ENCODE results near the gene PLCB4.

The PLCB4 gene

DNA sequence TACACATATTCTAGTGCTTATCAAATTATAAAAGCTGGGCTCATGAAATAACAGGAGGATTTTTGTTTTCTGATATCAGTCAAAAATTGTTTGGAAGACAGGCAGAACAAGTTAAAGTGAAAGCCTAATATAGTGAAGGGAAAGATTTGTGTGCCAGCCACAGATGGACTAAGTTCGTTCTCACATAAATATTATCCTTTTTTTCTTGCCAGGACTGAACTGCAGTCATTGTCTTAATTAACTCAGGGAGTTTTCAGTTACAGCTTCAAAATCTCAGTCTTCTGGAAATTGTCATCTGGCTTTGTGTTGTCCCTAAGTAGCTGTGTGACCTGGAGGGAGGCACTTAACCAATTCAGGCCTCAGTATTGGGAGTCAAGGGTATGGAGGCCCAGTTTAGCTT is 40.7 kb downstream of the PLCB4 start:
- DNase-seq, result no peak

GRCh38 chr20:9110365-9110764 is 41.5 kb downstream of the PLCB4 start:
- DNase-seq, result no peak

DNA sequence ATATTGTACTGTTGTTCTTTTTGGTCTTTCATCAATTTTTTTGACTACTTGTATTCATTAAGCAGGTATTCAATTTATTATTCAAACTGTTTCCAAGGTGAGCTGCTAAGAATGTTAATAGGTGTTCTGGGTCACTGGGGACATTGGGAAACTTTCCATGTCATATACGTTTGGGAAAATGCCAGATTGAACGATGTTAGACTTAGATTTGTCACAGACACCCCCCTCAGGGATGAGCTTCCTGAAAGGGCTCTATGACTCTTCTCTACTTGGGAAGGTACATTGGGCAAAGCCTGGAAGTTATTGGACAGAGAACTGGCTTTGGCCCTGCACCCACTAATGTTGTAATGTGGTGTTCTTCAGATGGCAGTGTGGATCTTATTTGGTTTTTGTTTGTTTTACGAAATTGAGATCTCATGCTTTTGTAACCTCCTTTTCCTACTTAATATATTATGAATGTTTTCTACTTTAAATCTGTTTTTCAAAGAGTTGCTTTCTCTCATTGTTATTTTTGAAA is 42.1 kb downstream of the PLCB4 start:
- no peak for DNase-seq

DNA sequence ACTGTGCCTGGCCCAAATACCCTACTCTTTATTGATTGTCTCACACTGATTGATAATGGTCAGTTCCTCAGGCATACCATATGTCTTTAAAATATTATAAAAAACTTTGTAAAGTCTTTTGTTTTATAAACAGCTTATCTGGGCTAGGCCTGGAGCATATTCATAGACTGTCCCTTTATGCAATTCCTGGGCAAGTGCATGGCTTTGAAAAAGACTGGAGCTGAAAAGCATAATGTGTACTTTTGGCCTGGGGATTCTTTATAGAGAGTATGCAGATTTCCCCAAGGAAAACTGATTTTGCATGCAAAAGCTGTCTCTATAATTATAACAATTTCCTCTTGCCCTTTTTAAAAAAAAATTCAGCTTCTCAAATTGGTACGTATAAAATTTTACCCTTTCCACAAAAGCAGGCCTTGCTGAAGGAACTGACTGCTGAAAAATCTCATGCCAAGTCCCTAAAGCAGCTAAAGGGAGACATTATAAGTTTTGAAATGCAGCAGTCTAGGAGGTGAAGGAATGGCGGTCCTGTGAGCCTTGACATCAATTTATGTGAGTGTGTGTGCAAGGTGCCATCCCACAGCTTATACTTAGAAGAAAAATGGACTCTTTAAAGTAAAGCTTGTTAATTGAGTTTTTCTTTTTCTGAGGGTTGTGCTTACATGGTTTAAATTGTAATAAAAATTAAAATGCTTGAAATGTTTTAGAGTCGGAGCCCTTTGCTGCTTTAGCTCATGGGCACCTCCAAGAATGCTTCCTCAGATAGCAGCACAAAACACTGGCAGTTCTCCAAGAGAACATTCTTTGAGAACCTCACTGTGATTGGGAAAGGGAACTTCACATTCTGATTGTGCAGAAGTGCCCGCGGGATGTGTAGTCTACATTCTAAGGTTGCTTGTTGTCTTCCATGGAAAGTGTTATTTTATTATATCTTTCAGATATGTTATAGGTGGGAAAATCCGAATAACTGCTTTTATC is 43.9 kb downstream of the PLCB4 start:
- no peak for DNase-seq

DNA sequence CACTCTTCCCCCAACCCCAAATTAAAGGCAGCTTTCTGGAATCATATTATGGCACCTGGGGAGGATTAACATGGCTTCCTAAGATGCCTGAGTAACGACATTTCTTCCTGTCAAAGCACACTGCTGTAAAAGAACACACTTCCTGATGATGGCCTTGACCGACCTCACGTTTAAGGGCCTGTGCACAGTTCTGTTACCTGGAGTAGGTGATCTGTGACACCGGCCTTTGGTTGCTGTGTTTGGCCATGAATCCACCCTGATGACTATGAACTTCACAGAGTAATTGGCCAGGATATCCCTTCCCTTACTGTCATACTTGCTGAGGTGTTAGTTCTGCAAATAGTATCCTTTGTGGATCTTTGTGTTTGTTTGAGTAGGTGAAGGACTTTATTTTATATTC is 45.8 kb downstream of the PLCB4 start:
- no peak for DNase-seq

- DNase-seq, result no peak
Observed at GRCh38 chr20:9117548-9117947, 48.7 kb downstream of the PLCB4 start.

GRCh38 chr20:9119776-9120175 is 50.9 kb downstream of the PLCB4 start:
- no peak for DNase-seq

GRCh38 chr20:9121211-9121610 is 52.3 kb downstream of the PLCB4 start:
- DNase-seq, result no peak

DNA sequence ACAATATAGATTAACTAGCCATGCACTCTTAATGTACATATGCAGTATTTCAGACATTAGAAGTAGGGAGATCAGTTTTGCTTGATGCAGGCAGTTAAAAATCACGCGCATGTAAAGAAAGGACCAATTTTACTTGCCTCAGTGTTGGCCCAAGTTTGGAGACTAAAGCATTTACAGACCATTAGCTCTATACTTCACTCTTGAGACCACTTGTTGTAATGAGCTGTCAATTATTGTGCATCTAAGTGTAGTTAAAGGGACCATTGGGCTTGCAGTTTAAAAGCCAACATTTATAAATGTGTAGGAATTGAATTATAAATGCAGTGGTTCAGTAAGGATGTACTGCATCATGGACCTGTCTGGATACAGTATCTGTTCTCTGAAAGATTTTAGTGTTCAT is 53.7 kb downstream of the PLCB4 start:
- DNase-seq, result no peak

GRCh38 chr20:9126527-9126926 is 57.6 kb downstream of the PLCB4 start:
- DNase-seq, result no peak

DNA sequence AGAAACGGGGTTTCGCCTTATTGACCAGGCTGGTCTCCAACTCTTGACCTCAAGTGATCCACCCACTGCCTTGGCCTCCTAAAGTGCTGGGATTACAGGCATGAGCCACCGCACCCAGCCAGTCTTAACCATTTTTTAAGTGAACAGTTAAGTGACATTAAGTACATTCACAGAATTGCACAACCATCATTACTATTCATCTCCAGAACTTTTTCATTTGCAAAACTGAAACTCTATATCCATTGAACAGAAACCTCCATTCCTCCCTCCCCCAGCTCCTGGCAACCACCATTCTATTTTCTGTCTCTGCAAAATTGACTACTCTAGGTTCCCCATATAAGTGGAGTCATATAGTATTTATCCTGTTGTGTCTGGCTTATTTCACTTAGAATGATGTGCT is 59.7 kb downstream of the PLCB4 start:
- DNase-seq, result no peak

DNA sequence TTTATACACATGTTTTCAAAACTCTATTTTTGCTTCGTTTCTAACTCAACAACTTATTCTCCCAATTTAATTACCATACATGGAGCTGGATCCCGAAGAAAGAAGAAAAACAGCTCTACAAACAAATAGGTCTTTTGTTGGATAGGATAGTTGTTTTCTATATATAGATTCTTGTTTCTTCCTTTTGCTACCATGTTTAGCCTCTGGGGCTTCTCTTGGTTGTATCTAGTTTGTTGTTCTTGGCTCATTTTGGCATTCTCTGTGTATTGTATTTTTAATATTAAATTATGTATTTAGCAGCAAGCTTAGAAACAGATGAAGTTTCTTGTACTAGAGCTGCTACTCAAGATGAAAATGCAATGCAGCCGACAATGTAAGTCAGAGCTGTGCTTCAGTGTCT is 60.9 kb downstream of the PLCB4 start:
- no peak for DNase-seq

- DNase-seq, result no peak
Observed at GRCh38 chr20:9130521-9130920, 61.6 kb downstream of the PLCB4 start.

GRCh38 chr20:9131841-9132240 is 63.0 kb downstream of the PLCB4 start:
- no peak for DNase-seq

- DNase-seq, result no peak
Observed at GRCh38 chr20:9134346-9134745, 65.5 kb downstream of the PLCB4 start.

- no peak for DNase-seq
Observed at GRCh38 chr20:9136114-9136513, 67.2 kb downstream of the PLCB4 start.

- DNase-seq, result no peak
Observed at GRCh38 chr20:9137001-9137400, 68.1 kb downstream of the PLCB4 start.

GRCh38 chr20:9139106-9139833 is 70.4 kb downstream of the PLCB4 start:
- DNase-seq, result no peak

DNA sequence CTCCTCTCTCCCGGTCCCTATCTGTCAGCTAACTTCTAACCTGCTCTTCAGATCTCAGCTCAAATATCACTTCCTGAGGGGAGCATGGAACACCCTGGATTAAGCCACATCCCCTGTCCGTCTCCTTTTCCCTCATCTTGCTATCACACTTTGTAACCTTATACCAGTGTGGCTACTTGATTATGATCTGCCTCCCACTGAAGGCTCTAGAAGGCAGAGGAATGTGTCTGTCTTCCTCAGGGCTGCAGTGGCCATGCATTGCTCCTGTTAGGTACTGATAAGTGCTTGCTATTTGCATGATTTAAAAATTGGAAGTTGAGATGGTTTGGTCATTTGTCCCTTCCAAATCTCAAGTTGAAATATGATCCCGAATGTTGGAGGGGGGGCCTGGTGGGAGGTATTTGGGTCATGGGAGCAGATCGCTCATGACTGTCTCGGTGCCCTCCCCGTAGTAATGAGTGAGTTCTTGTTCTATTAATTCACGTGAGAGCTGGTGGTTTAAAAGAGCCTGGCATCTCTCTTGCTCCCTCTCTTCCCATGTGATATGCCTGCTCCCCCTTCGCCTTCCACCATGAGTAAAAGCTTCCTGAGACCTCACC is 71.4 kb downstream of the PLCB4 start:
- DNase-seq, result no peak

- DNase-seq, result no peak
Observed at GRCh38 chr20:9141070-9141469, 72.2 kb downstream of the PLCB4 start.

- DNase-seq, result no peak
Observed at GRCh38 chr20:9141921-9142320, 73.0 kb downstream of the PLCB4 start.

- DNase-seq, result no peak
Observed at GRCh38 chr20:9142809-9143208, 73.9 kb downstream of the PLCB4 start.

- DNase-seq, result no peak
Observed at GRCh38 chr20:9143926-9144325, 75.0 kb downstream of the PLCB4 start.

GRCh38 chr20:9144643-9145042 is 75.8 kb downstream of the PLCB4 start:
- DNase-seq, result no peak
